K562 (cell line): ENCODE results near the gene PON1. TPM values are rescaled to one million over a fixed set of nuclear protein-coding genes. Genes with fewer than 3 reads are reported as not detected.

Experiments used
- ATAC-seq: fragments of 200-7000 bp; cut with Tn5 transposase; 3 replicates; pipeline ENCODE4 v1.9.1; 2020; ENCODE audit warnings: moderate library complexity
- BruUV-seq: library from RNA; stranded (reverse); fragments of 400-500 nt; replicated peaks from 2 replicates; lab custom pipeline; 2021; lab: Mats Ljungman, UMichigan
- CTCF ChIA-PET: fragments of 300-600 bp; formaldehyde crosslinking; extraction: SDS; loops from one replicate; lab custom pipeline; 2021; ENCODE audit warnings: low intra/inter-chr PET ratio; lab: Yijun Ruan, JAX
- POLR2A ChIA-PET: fragments of 300-600, 350-650 bp; sonication (Branson Sonifier 250); formaldehyde crosslinking; extraction: SDS; loops from one replicate; lab custom pipeline; 2021; ENCODE audit warnings: antibody characterized with exemption, inconsistent platforms; lab: Yijun Ruan, JAX
- DNase-seq, 4 experiments: peaks; one replicate each; pipeline versions ENCODE4 v3.0.0 to v3.0.0-alpha.2; 2011 to 2018; ENCODE audit warnings: low spot score in 3 of 4, mixed read lengths in 3 of 4; ENCODE audit errors: extremely low read depth in 1 of 4
- FAIRE-seq: peaks from 2 replicates; lab custom pipeline; 2011; peaks lifted over from hg19 to GRCh38; lab: Jason Lieb, UNC
- H2AFZ ChIP-seq: 2 replicates; pipeline ENCODE4 v1.6.0; 2011; ENCODE audit warnings: low read depth, low read length, control low read depth, inconsistent platforms
- H3K27ac ChIP-seq: fragments of 200-600 bp; 3 replicates; pipeline ENCODE4 v1.8.0; 2011; ENCODE audit warnings: low read depth, mild to moderate bottlenecking, control low read depth, inconsistent platforms, low read length, moderate library complexity, mixed read lengths; ENCODE audit errors: extremely low read depth
- H3K27me3 ChIP-seq, 2 experiments: fragments of 300-600 bp in 1 of 2; 2 replicates in 1 of 2; 3 replicates in 1 of 2; pipeline versions ENCODE4 v1.6.0 to v1.8.0; 2011; ENCODE audit warnings: inconsistent platforms in 2 of 2, low read length in 2 of 2, mild to moderate bottlenecking in 1 of 2, mixed read lengths in 1 of 2, moderate library complexity in 1 of 2; ENCODE audit not compliant: control insufficient read depth in 2 of 2, insufficient read depth in 2 of 2
- H3K36me3 ChIP-seq: fragments of 300-600 bp; 3 replicates; pipeline ENCODE4 v1.8.0; 2011; ENCODE audit warnings: mild to moderate bottlenecking, low read length, inconsistent platforms; ENCODE audit not compliant: control insufficient read depth, insufficient read depth
- H3K4me1 ChIP-seq, 2 experiments: fragments of 200-600 bp in 1 of 2; replicated peaks in 1 of 2; 2 replicates in 1 of 2; 3 replicates in 1 of 2; pipeline versions ENCODE4 v1.5.1 to v1.8.0; 2011; ENCODE audit warnings: inconsistent platforms in 2 of 2, low read length in 2 of 2, mild to moderate bottlenecking in 1 of 2, mixed read lengths in 1 of 2, moderate library complexity in 1 of 2; ENCODE audit not compliant: control insufficient read depth in 2 of 2, insufficient read depth in 2 of 2
- H3K4me2 ChIP-seq: 2 replicates; pipeline ENCODE4 v1.6.1; 2011; ENCODE audit warnings: low read length, control low read depth, inconsistent platforms, mixed read lengths; ENCODE audit not compliant: insufficient read depth
- H3K4me3 ChIP-seq: fragments of 200-600 bp; sonication (generic), shearing (Covaris generic); 2 replicates; pipeline ENCODE4 v1.5.1; 2016; ENCODE audit warnings: control low read depth, inconsistent platforms
- H3K79me2 ChIP-seq: fragments of 200-600 bp; 3 replicates; pipeline ENCODE4 v1.8.0; 2011; ENCODE audit warnings: low read length, inconsistent platforms; ENCODE audit not compliant: control insufficient read depth, insufficient read depth
- H3K9ac ChIP-seq, 2 experiments: 2 replicates each; pipeline versions ENCODE4 v1.6.0 to v1.6.1; 2011; ENCODE audit warnings: low read depth in 2 of 2, low read length in 2 of 2, control low read depth in 1 of 2, inconsistent platforms in 1 of 2, mild to moderate bottlenecking in 1 of 2, mixed read lengths in 1 of 2; ENCODE audit not compliant: insufficient read depth in 1 of 2
- H3K9me1 ChIP-seq: one replicate; pipeline ENCODE4 v1.6.0; 2011; ENCODE audit warnings: inconsistent platforms, mild to moderate bottlenecking, low read length, moderate library complexity; ENCODE audit not compliant: control insufficient read depth, insufficient read depth
- H3K9me3 ChIP-seq: replicated peaks from 2 replicates; pipeline ENCODE4 v1.5.1; 2011; ENCODE audit warnings: low read depth, low read length, inconsistent platforms; ENCODE audit not compliant: control insufficient read depth, insufficient read depth
- H4K20me1 ChIP-seq: replicated peaks from 2 replicates; pipeline ENCODE4 v1.6.1; 2011; ENCODE audit warnings: low read length, inconsistent platforms, mixed read lengths; ENCODE audit not compliant: control insufficient read depth, insufficient read depth
- CBFA2T3 ChIP-seq: fragments of 450-650 bp; IDR thresholded peaks from 2 replicates; pipeline ENCODE4 v1.6.1; 2017
- ETV6 ChIP-seq, 3 experiments: fragments of 150-350 bp in 1 of 3; sonication (generic) in 1 of 3; formaldehyde crosslinking in 1 of 3; IDR thresholded peaks; 2 replicates each; pipeline versions ENCODE4 v1.6.1 to v1.8.0; 2014 to 2022; ENCODE audit warnings: borderline replicate concordance in 2 of 3, low read depth in 2 of 3, antibody characterized with exemption in 1 of 3, low read length in 1 of 3, mild to moderate bottlenecking in 1 of 3, missing genetic modification reagents in 1 of 3
- FOXM1 ChIP-seq, 2 experiments: fragments of 450-650 bp in 1 of 2; sonication (generic) in 1 of 2; formaldehyde crosslinking in 1 of 2; IDR thresholded peaks; 2 replicates each; pipeline versions ENCODE4 v1.6.1 to v1.9.0; 2017 to 2022; ENCODE audit warnings: low read depth in 2 of 2, mild to moderate bottlenecking in 2 of 2, missing genetic modification reagents in 1 of 2, moderate library complexity in 1 of 2
- NCOA2 ChIP-seq, 2 experiments: fragments of 450-650 bp; IDR thresholded peaks; 2 replicates each; pipeline ENCODE4 v1.6.1; 2018; ENCODE audit warnings: mild to moderate bottlenecking in 2 of 2, moderate library complexity in 1 of 2; ENCODE audit not compliant: partially characterized antibody in 2 of 2
- NFIX ChIP-seq: fragments of 250-450 bp; sonication (Bioruptor Pico); IDR thresholded peaks from 2 replicates; pipeline ENCODE4 v1.4.0; 2020; ENCODE audit warnings: low read depth, mild to moderate bottlenecking, moderate library complexity
- PHF21A ChIP-seq: fragments of 450-650 bp; IDR thresholded peaks from 2 replicates; pipeline ENCODE4 v1.6.1; 2017; ENCODE audit warnings: low read depth, borderline replicate concordance
- POLR2G ChIP-seq: fragments of 200-400 bp; formaldehyde crosslinking; IDR thresholded peaks from 2 replicates; pipeline ENCODE4 v1.6.1; 2017; ENCODE audit warnings: low read depth, mild to moderate bottlenecking, antibody characterized with exemption, low read length, moderate library complexity
- PRDM10 ChIP-seq: fragments of 450-650 bp; IDR thresholded peaks from 2 replicates; pipeline ENCODE4 v1.6.1; 2018; ENCODE audit not compliant: partially characterized antibody
- TAF7 ChIP-seq: fragments of 450-650 bp; IDR thresholded peaks from 2 replicates; pipeline ENCODE4 v1.6.1; 2016; ENCODE audit warnings: missing genetic modification characterization, missing compliant biosample characterization
- ZFPM2 ChIP-seq: fragments of 250-450 bp; sonication (Bioruptor Pico); IDR thresholded peaks from 2 replicates; pipeline ENCODE4 v1.5.1; 2022; ENCODE audit warnings: mild to moderate bottlenecking
- whole genome bisulfite sequencing: fragments of 100-300 bp; shearing (Covaris generic); methylation state at CpG from one replicate; pipeline ENCODE4 v1.1.6; 2016; ENCODE audit warnings: low coverage, mixed read lengths; ENCODE audit not compliant: insufficient coverage; ENCODE audit errors: missing lambda C conversion rate; 5-methylcytosine and 5-hydroxymethylcytosine counted together
- in situ Hi-C: fragments of 300-500 bp; cut with MboI; formaldehyde crosslinking; loops from 4 replicates; pipeline ENCODE4 v1.15.0; 2018; ENCODE audit warnings: inconsistent platforms, mixed read lengths
- intact Hi-C: fragments of 100-400 bp; cut with micrococcal nuclease; formaldehyde crosslinking; loops from 2 replicates; pipeline ENCODE4 v1.14.2; 2022
- polyA plus RNA-seq, 8 experiments: library from polyadenylated mRNA; depleted of rRNA in 4 of 8; stranded (reverse) in 5 of 8; unstranded in 3 of 8; fragments of >200 nt; fragmentation: Nextera tagmentation in 2 of 8; fragmentation: Illumina TruSeq in 1 of 8; extraction: Ambion mirVana in 2 of 8; extraction: Trizol in 1 of 8; gene quantifications; 2 replicates each; pipeline versions ENCODE4 v1.2.1 to v1.2.3, GENCODE V29; 2011 to 2014; ENCODE audit warnings: inconsistent platforms in 1 of 8, missing spikeins in 1 of 8
- total RNA-seq, 7 experiments: library from RNA; depleted of rRNA in 6 of 7; stranded (reverse); fragments of >200 nt in 6 of 7; fragmentation: Illumina TruSeq in 2 of 7; extraction: Trizol in 2 of 7; gene quantifications; 2 replicates each; pipeline versions ENCODE4 v1.2.1 to v1.2.3, GENCODE V29; 2011 to 2021; ENCODE audit warnings: low replicate concordance in 1 of 7
- TF ChIP-seq, protein P1 (sequence below): sonication (generic); formaldehyde crosslinking; IDR thresholded peaks from 2 replicates; pipeline ENCODE4 v1.8.1; 2023; ENCODE audit warnings: mild to moderate bottlenecking, missing genetic modification reagents
- TF ChIP-seq, protein P2 (sequence below), 2 experiments: fragments of 450-650 bp in 1 of 2; IDR thresholded peaks; 2 replicates each; pipeline ENCODE4 v1.6.1; 2011 to 2017; ENCODE audit warnings: low read depth in 2 of 2, antibody characterized with exemption in 1 of 2, borderline replicate concordance in 1 of 2, low read length in 1 of 2, mild to moderate bottlenecking in 1 of 2, mixed read lengths in 1 of 2; ENCODE audit not compliant: control insufficient read depth in 1 of 2

PON1 gene
- total and polyA plus RNA-seq, 9 of the 15 experiments (the other 6 are each of a cell fraction or from before 2014, with no cell fraction given) = not detected

DNA sequence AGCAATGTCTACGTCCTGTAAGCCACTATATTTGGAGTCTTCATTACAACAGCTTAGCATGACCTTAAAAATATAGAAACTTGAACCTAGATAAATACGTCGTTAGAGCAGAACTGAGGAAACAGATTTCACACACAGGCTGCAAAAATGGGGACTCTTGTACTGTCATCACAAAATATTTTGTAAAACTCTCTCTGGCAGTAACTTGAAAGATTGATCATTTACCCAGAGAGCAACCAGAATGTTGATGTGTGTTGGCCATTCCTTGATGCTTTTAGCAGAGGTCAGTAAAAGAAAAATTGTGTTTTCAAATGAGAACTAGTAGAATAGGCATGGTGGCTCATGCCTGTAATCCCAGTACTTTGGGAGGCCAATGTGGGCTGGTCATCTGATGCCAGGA lies 14.5 kb upstream of the PON1 start:
- no TSS peak for BruUV-seq
- no peaks in the 10 kb centered on the region for H3K27me3 ChIP-seq
- H4K20me1 ChIP-seq = no peaks in the 10 kb centered on the region
- in situ Hi-C loops = no loop called here
- FAIRE-seq = no peak
- DNase-seq = no peak
- ChIA-PET POLR2A (no interaction called here), CTCF (no interaction called here)
- no peaks in the 10 kb centered on the region for H3K9me3 ChIP-seq
- H2AFZ ChIP-seq = no peak overlapping the region
- no peaks in the 10 kb centered on the region for H3K4me1 ChIP-seq
- no peaks in the 10 kb centered on the region for H3K36me3 ChIP-seq
- no peak overlapping the region for H3K9ac ChIP-seq
- H3K9me1 ChIP-seq = no peaks in the 10 kb centered on the region
- H3K4me3 ChIP-seq = no peak overlapping the region
- H3K27ac ChIP-seq = no peak overlapping the region
- H3K79me2 ChIP-seq = no peaks in the 10 kb centered on the region
- no peak for ATAC-seq
- WGBS = 0% methylated on average over 3 of the region's 3 CpGs
- no peak overlapping the region for H3K4me2 ChIP-seq
- intact Hi-C loops = no loop called here
- no peak for TF ChIP-seq ZFPM2
- no peak for TF ChIP-seq PHF21A
- TF ChIP-seq ETV6 (IDR thresholded peaks at IDR 0.05; ENCODE audit: borderline replicate concordance in 1 of 2, low read depth in 2 of 2, low read length in 1 of 2) = no peak
- no peak for TF ChIP-seq ETV6 (CRISPR knock-in tag; IDR thresholded peaks at IDR 0.05; ENCODE audit: borderline replicate concordance)
- no peak for TF ChIP-seq PRDM10
- TF ChIP-seq, protein P1, sequence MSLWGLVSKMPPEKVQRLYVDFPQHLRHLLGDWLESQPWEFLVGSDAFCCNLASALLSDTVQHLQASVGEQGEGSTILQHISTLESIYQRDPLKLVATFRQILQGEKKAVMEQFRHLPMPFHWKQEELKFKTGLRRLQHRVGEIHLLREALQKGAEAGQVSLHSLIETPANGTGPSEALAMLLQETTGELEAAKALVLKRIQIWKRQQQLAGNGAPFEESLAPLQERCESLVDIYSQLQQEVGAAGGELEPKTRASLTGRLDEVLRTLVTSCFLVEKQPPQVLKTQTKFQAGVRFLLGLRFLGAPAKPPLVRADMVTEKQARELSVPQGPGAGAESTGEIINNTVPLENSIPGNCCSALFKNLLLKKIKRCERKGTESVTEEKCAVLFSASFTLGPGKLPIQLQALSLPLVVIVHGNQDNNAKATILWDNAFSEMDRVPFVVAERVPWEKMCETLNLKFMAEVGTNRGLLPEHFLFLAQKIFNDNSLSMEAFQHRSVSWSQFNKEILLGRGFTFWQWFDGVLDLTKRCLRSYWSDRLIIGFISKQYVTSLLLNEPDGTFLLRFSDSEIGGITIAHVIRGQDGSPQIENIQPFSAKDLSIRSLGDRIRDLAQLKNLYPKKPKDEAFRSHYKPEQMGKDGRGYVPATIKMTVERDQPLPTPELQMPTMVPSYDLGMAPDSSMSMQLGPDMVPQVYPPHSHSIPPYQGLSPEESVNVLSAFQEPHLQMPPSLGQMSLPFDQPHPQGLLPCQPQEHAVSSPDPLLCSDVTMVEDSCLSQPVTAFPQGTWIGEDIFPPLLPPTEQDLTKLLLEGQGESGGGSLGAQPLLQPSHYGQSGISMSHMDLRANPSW (CRISPR knock-in tag) = no peak
- TF ChIP-seq NFIX (CRISPR knock-in tag) = no peak
- no peak for TF ChIP-seq CBFA2T3
- TF ChIP-seq NCOA2 (IDR thresholded peaks at IDR 0.05; ENCODE audit: partially characterized antibody in 2 of 2) = no peak
- TF ChIP-seq FOXM1 (IDR thresholded peaks at IDR 0.05; ENCODE audit: low read depth) = no peak
- no peak for TF ChIP-seq FOXM1 (CRISPR knock-in tag; IDR thresholded peaks at IDR 0.05; ENCODE audit: low read depth)
- TF ChIP-seq, protein P2, sequence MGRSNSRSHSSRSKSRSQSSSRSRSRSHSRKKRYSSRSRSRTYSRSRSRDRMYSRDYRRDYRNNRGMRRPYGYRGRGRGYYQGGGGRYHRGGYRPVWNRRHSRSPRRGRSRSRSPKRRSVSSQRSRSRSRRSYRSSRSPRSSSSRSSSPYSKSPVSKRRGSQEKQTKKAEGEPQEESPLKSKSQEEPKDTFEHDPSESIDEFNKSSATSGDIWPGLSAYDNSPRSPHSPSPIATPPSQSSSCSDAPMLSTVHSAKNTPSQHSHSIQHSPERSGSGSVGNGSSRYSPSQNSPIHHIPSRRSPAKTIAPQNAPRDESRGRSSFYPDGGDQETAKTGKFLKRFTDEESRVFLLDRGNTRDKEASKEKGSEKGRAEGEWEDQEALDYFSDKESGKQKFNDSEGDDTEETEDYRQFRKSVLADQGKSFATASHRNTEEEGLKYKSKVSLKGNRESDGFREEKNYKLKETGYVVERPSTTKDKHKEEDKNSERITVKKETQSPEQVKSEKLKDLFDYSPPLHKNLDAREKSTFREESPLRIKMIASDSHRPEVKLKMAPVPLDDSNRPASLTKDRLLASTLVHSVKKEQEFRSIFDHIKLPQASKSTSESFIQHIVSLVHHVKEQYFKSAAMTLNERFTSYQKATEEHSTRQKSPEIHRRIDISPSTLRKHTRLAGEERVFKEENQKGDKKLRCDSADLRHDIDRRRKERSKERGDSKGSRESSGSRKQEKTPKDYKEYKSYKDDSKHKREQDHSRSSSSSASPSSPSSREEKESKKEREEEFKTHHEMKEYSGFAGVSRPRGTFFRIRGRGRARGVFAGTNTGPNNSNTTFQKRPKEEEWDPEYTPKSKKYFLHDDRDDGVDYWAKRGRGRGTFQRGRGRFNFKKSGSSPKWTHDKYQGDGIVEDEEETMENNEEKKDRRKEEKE (IDR thresholded peaks at IDR 0.05; ENCODE audit: borderline replicate concordance in 1 of 2, control insufficient read depth in 1 of 2, low read depth in 2 of 2, low read length in 1 of 2) = no peak
- no peak for TF ChIP-seq TAF7 (tag)
- TF ChIP-seq POLR2G = no peak
